Activated CD8-positive, alpha-beta T cell treated with anti-CD3 and anti-CD28 coated beads for 36 hours (primary cell): ENCODE results near the gene BEAN1. TPM values are rescaled to one million over a fixed set of nuclear protein-coding genes. Genes with fewer than 3 reads are reported as not detected.

ENCODE experiments used
- ATAC-seq: fragments of 200-7000 bp; cut with Tn5 transposase; one replicate; pipeline ENCODE4 v1.10.0; 2021; ENCODE audit warnings: mild to moderate bottlenecking, moderate library complexity
- CTCF ChIA-PET: fragments of 350-600 bp; sonication (Branson Sonifier 250); formaldehyde crosslinking; loops from one replicate; lab custom pipeline; 2021; ENCODE audit warnings: antibody characterized with exemption; lab: Charles Lee
- POLR2A ChIA-PET: fragments of 350-600 bp; sonication (Branson Sonifier 250); formaldehyde crosslinking; loops from one replicate; lab custom pipeline; 2021; ENCODE audit warnings: antibody characterized with exemption; lab: Charles Lee
- DNase-seq: peaks from one replicate; pipeline ENCODE4 v3.0.0-alpha.2; 2020
- H3K27ac Mint-ChIP-seq: one replicate; pipeline ENCODE4 v1.8.0; 2021; ENCODE audit warnings: mild to moderate bottlenecking, mixed read lengths
- H3K27me3 Mint-ChIP-seq: one replicate; pipeline ENCODE4 v1.8.0; 2021; ENCODE audit warnings: mixed read lengths
- H3K36me3 Mint-ChIP-seq: one replicate; pipeline ENCODE4 v1.8.0; 2021; ENCODE audit warnings: low read depth, mixed read lengths
- H3K4me1 Mint-ChIP-seq: one replicate; pipeline ENCODE4 v1.8.0; 2021; ENCODE audit warnings: low read depth, mixed read lengths
- H3K4me3 Mint-ChIP-seq: one replicate; pipeline ENCODE4 v1.8.0; 2021; ENCODE audit warnings: mild to moderate bottlenecking, moderate library complexity, mixed read lengths
- H3K9me3 Mint-ChIP-seq: one replicate; pipeline ENCODE4 v1.8.0; 2021; ENCODE audit warnings: mixed read lengths
- intact Hi-C: fragments of 100-400 bp; cut with micrococcal nuclease; formaldehyde crosslinking; loops from one replicate; pipeline ENCODE4 v1.10.0; 2022
- total RNA-seq, 2 experiments: library from RNA; stranded (reverse); gene quantifications; one replicate each; pipeline ENCODE4 v1.2.3, GENCODE V29; 2021
- TF ChIP-seq, protein P1 (sequence below): fragments of 200-600 bp; IDR thresholded peaks from one replicate; pipeline ENCODE4 v1.8.0; 2022; ENCODE audit warnings: antibody characterized with exemption, mild to moderate bottlenecking

Gene BEAN1
- total RNA-seq, 2 experiments from 2014 or later = not detected

GRCh38 chr16:66516509-66516807, 89.4 kb downstream of the BEAN1 start:
- Mint-ChIP-seq H3K9me3 (no peaks in the 10 kb centered on the region), H3K36me3 (no peaks in the 10 kb centered on the region), H3K27me3 (no peaks in the 10 kb centered on the region), H3K27ac (peak overlapping the region; percentile 97), H3K4me1 (peaks cover 58% of the 10 kb centered on the region), H3K4me3 (peak overlapping the region; percentile 78)
- ChIA-PET CTCF (interaction anchor here (1.2 to 1.5 kb wide), 3 partner anchors 36 to 40 kb away, joined by 4 to 5 read pairs (median 4); partner anchors contain the start of gene CKLF), POLR2A (interaction anchor here (0.5 to 1.2 kb wide), 2 partner anchors 32 to 34 kb away, joined by 3 read pairs; partner anchors contain the start of gene TK2)
- DNase-seq = no peak
- TF ChIP-seq, protein P1, sequence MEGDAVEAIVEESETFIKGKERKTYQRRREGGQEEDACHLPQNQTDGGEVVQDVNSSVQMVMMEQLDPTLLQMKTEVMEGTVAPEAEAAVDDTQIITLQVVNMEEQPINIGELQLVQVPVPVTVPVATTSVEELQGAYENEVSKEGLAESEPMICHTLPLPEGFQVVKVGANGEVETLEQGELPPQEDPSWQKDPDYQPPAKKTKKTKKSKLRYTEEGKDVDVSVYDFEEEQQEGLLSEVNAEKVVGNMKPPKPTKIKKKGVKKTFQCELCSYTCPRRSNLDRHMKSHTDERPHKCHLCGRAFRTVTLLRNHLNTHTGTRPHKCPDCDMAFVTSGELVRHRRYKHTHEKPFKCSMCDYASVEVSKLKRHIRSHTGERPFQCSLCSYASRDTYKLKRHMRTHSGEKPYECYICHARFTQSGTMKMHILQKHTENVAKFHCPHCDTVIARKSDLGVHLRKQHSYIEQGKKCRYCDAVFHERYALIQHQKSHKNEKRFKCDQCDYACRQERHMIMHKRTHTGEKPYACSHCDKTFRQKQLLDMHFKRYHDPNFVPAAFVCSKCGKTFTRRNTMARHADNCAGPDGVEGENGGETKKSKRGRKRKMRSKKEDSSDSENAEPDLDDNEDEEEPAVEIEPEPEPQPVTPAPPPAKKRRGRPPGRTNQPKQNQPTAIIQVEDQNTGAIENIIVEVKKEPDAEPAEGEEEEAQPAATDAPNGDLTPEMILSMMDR = no peak
- intact Hi-C loops = loop anchor here (2.0 kb wide), 1 partner anchor 34 kb away; the partner anchor contains the start of gene TK2
- no peak for ATAC-seq

DNA sequence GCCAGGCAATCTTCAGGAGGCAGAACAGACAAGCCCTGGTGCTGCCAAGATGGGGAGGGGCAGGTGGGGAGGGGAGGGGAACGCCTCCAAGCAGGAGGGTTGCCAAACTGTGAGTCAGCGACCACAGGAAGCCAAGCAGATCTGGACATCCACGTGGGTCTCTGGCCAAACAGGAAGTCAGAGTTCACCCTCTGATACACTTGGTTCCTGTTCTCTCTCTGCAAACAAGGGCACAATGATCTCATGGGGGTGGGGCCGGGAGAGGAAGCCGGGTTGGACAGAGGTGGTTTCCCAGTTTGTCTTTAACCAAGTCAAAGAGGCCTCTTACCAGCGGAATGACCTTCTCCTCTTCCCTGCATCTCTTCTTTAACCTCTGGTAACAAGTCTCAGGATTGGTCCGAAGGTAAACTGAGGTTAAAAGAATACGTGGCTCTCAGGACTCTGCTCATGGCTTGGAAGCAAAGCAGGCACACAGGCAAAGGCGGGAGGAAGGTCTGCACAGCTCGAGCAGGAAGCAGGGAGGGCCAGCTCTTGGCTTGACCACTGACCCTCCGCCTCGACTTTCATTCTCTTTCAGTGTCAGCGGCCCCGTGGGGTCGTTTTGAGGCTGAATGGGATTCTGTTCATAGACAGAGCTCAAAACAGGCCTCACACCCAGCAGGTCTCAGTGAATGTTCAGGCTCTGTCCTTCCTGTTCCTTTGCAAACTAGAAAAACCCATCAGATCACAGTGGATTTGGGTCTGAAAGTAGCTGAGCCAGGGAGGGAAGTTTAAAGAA, 89.9 kb downstream of the BEAN1 start:
- ChIA-PET CTCF (interaction anchor here (0.9 to 1.3 kb wide), 4 partner anchors 72 to 160 kb away, joined by 3 to 4 read pairs (median 4); no protein-coding TSS in a partner anchor), POLR2A (no interaction called here)
- no peaks in the 10 kb centered on the region for H3K36me3 Mint-ChIP-seq
- TF ChIP-seq, protein P1 = no peak
- intact Hi-C loops = loop anchor here (2.0 kb wide), 1 partner anchor 34 kb away; the partner anchor contains the start of gene TK2
- no peaks in the 10 kb centered on the region for H3K9me3 Mint-ChIP-seq
- peak overlapping the region; percentile 97 for H3K27ac Mint-ChIP-seq
- peaks cover 62% of the 10 kb centered on the region for H3K4me1 Mint-ChIP-seq
- no peaks in the 10 kb centered on the region for H3K27me3 Mint-ChIP-seq
- peak; percentile 94 for DNase-seq
- peak; percentile 91 for ATAC-seq
- peak overlapping the region; percentile 78 for H3K4me3 Mint-ChIP-seq

GRCh38 chr16:66517586-66518263, 90.6 kb downstream of the BEAN1 start:
- Mint-ChIP-seq H3K9me3 (no peaks in the 10 kb centered on the region), H3K4me3 (peak overlapping the region; percentile 78), H3K36me3 (no peaks in the 10 kb centered on the region), H3K27ac (peak overlapping the region; percentile 97), H3K4me1 (peaks cover 69% of the 10 kb centered on the region), H3K27me3 (no peaks in the 10 kb centered on the region)
- DNase-seq = no peak
- CTCF ChIA-PET = interaction anchor here (0.9 to 1.3 kb wide), 4 partner anchors 72 to 161 kb away, joined by 3 to 4 read pairs (median 4); no protein-coding TSS in a partner anchor
- ATAC-seq = no peak
- intact Hi-C loops = loop anchor here (2.0 kb wide), 1 partner anchor 33 kb away; the partner anchor contains the start of gene TK2
- TF ChIP-seq, protein P1 = no peak
- POLR2A ChIA-PET = no interaction called here

DNA sequence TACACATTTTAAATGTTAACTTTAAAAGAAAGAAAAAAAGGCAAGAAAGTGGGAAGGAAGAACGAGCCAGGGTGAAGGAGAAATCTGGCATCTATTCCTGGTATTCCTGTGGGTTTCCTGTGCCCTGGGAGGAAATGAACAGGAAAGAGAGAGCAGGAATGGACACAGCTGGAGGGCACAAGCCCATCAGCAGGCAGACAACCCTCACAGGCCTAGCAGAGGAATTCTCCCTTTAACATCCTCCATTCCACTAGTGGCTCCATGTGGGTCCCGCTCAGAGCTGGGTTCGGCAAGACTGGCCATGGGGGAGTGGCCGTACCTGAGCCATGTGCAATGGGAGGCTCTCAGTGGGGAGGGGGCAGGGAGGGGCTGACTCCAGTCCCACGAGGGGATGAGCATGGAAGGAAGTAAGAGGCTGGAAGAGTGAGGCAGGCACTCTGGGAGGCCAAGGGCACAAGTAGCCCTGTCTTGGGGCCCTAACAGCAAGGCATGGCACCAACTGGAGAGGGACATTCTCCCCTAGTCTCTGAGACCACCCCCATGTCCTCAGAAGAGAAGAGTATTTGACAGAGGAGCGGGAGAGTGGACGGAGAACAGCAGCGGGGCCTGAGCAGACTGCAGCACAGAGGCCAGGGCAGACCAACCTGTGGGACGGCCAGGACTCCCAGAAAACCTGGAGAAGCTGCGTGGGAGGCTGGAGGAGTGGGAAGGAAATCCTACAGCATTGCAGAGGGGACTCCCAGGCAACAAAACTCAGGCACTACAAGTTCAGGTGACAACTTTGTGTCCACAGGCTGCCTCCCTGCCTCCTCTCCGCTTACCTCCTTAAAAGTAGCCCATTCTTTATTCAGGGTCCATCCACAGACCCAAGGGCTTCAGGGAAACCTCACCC, 92.6 kb downstream of the BEAN1 start:
- ChIA-PET POLR2A (interaction anchor here (1.5 to 9.4 kb wide), 2 partner anchors 31 to 84 kb away, joined by 4 to 78 read pairs; partner anchors contain the start of genes CKLF and TK2), CTCF (interaction anchor here (0.9 to 6.0 kb wide), 7 partner anchors 32 to 132 kb away, joined by 3 to 41 read pairs (median 4); partner anchors contain the start of genes CKLF and TK2)
- intact Hi-C loops = no loop called here
- DNase-seq = no peak
- Mint-ChIP-seq H3K4me1 (peaks cover 88% of the 10 kb centered on the region), H3K27ac (peak overlapping the region; percentile 88), H3K27me3 (no peaks in the 10 kb centered on the region), H3K9me3 (no peaks in the 10 kb centered on the region), H3K4me3 (no peak overlapping the region), H3K36me3 (no peaks in the 10 kb centered on the region)
- TF ChIP-seq, protein P1 = no peak
- no peak for ATAC-seq
